ENCODE data around the gene MTIF2. TPM values are rescaled to one million over a fixed set of nuclear protein-coding genes. Genes with fewer than 3 reads are reported as not detected.
"Not testable (repeated sequence)": the region's sequence is repeated elsewhere in the genome, so short reads cannot be mapped to it uniquely, and the experiment has no call there.

MTIF2 gene
- total RNA-seq, result 10 to 100 TPM; 38.9 to 47.1 TPM
- long read RNA-seq, transcript MTIF2-201 (16 exons, 2,528 nt), result major isoform, 16 of 54 reads
- long read RNA-seq, partial matches to known transcripts, result 15 of 54 reads
- long read RNA-seq, other reads (novel, unspliced or antisense), result 21 of 54 reads

- peak; percentile 98 for ATAC-seq
- intact Hi-C loops (cut with DNase I, micrococcal nuclease), result no loop called here
- peak; percentile 96 to 97 for DNase-seq
Observed at GRCh38 chr2:55268907-55269644, at the start of gene MTIF2. Gene MTIF2, minus strand, starts transcription at chr2:55269231. Its CDS starts 5,373 bp downstream, at chr2:55263858.

DNA sequence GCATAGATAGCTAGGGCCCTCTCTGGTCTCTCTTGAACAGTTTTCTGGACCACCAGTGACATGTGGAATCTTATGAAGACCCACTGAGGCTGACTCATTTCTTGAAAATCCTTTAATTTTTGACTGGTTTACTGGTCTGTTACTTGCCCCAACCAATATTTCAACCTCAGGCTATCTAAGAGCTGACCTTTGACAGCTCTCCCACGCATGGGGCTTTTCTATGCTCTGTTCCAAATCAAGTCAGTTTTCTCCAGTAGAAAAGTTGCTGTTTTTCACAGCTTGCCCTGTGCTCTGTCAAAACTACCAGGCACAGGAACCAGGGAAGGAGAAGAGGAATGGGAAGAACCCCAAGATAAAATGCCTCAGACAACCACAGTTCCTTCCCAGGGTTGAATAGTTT is 46.0 kb upstream of the MTIF2 start:
- DNase-seq, result no peak
- no peak for ATAC-seq
- intact Hi-C loops (cut with DNase I, micrococcal nuclease), result no loop called here

GRCh38 chr2:55311444-55311870 is 42.4 kb upstream of the MTIF2 start:
- ATAC-seq, result no peak
- no peak for DNase-seq
- intact Hi-C loops (cut with DNase I, micrococcal nuclease), result no loop called here

- intact Hi-C loops (cut with DNase I, micrococcal nuclease), result no loop called here
- ATAC-seq (no peak), DNase-seq (no peak)
Observed at GRCh38 chr2:55309446-55309845, 40.4 kb upstream of the MTIF2 start.

GRCh38 chr2:55302241-55302640 is 33.2 kb upstream of the MTIF2 start:
- ATAC-seq (no peak), DNase-seq (no peak)
- intact Hi-C loops (cut with DNase I, micrococcal nuclease), result no loop called here

GRCh38 chr2:55301277-55301676 is 32.2 kb upstream of the MTIF2 start:
- DNase-seq (no peak), ATAC-seq (no peak)
- intact Hi-C loops (cut with DNase I, micrococcal nuclease), result no loop called here

GRCh38 chr2:55296393-55296792 is 27.4 kb upstream of the MTIF2 start:
- no peak for ATAC-seq
- DNase-seq, result no peak
- intact Hi-C loops (cut with DNase I, micrococcal nuclease), result no loop called here

DNA sequence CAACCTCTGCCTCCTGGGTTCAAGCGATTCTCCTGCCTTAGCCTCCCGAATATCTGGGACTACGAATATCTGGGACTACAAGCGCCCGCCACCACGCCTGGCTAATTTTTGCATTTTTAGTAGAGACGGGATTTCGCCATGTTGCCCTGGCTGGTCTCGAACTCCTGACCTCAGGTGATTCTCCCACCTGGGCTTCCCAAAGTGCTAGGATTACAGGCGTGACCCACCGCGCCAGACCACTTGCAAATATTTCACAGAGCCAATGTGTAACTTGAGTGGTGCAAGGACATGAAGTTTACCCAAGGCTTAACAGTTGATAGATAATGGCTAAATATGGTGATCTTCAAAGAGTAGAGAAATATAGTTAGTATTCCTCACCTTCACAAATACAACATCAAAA is 14.1 kb upstream of the MTIF2 start:
- intact Hi-C loops (cut with DNase I, micrococcal nuclease), result no loop called here
- ATAC-seq (no peak), DNase-seq (no peak)

- DNase-seq (peak; percentile 90 to 94), ATAC-seq (peak; percentile 95)
- intact Hi-C loops (cut with DNase I, micrococcal nuclease), result no loop called here
Observed at GRCh38 chr2:55282110-55282917, 13.3 kb upstream of the MTIF2 start.

DNA sequence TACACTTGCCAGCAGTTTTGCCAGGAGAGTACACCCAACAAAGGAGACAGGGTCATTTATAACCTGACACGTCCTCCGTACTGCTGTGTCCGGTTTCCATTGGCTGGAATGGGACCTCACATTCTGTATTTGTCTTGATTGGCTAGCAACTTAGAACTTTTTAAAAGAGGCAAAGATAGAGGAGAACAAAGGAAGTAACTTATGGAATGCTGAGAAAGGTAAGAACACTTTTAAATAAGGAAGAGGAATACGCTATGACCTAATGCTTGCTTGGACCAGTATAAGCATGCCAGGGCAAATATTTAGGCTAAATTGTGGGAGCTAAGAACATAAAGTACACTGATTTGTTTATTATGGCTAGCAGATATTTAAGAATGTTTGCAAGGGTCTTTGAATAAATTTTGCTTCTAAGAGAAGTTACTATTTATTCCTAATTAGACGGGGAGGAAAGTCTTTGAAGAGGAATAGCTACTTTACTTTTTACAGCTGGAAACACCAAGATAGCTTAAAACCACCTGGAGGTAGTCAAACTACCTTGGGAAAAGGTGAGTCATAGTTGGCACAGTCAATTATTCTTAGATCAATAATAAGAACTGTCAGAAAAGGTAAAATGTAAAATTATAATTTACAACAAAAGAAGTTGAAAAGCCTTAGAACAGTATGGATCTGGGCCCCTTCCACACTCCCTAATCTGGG is 12.0 kb upstream of the MTIF2 start:
- ATAC-seq; DNase-seq; intact Hi-C loops (cut with DNase I, micrococcal nuclease): not testable (repeated sequence)

GRCh38 chr2:55279859-55280424 is 10.9 kb upstream of the MTIF2 start:
- ATAC-seq; DNase-seq; intact Hi-C loops (cut with DNase I, micrococcal nuclease): not testable (repeated sequence)

DNA sequence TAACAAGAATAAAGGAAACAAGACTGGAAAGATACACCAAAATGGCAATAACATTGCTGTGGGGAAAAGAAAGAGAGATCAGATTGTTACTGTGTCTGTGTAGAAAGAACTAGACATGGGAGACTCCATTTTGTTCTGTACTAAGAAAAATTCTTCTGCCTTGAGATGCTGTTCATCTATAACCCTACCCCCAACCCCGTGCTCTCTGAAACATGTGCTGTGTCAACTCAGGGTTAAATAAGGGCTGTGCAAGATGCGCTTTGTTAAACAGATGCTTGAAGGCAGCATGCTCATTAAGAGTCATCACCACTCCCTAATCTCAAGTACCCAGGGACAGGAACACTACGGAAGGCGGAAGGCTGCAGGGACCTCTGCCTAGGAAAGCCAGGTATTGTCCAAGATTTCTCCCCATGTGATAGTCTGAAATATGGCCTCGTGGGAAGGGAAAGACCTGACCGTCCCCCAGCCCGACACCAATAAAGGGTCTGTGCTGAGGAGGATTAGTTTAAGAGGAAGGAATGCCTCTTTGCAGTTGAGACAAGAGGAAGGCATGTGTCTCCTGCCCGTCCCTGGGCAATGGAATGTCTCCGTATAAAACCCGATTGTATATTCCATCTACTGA is 10.3 kb upstream of the MTIF2 start:
- intact Hi-C loops (cut with DNase I, micrococcal nuclease); ATAC-seq; DNase-seq: not testable (repeated sequence)

DNA sequence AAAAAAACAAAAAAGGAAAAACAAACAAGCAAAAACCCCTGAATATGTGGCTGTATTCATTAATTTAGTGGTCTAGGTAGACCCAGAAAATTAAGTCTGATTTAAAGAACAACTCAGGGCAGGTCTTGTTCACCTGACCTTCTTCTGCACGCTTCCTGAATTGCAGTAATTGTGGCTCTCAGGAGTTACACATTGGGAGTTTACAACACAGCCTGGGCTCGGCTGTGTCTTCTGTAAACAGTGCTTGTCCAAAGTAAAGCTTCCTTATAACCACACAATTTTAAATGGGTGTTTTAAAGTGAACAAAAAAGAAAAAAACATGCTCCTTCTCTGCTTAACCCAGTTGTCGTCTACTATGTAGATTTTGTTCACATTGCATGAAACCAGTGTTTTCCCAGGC is 8.3 kb upstream of the MTIF2 start:
- ATAC-seq (peak; percentile 83), DNase-seq (peak; percentile 42 to 74)
- intact Hi-C loops (cut with DNase I, micrococcal nuclease), result no loop called here

DNA sequence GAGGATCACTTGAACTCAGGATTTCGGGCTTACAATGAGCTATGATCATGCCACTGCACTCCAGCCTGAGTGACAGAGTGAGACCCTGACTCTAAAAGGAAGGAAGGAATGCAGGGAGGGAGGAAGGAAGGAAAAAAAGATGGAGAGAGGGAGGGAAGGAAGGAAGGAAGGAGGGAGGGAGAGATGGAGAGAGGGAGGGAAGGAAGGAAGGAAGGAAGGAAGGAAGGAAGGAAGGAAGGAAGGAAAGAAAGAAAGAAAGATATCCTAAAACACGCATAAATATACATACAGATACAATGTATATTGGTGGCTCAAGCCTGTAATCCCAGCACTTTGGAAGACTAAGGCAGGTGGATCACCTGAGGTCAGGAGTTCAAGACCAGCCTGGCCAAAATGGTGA is 5.3 kb upstream of the MTIF2 start:
- ATAC-seq; intact Hi-C loops (cut with DNase I, micrococcal nuclease); DNase-seq: not testable (repeated sequence)

- DNase-seq, result no peak
- intact Hi-C loops (cut with DNase I, micrococcal nuclease), result no loop called here
- ATAC-seq, result peak; percentile 32
Observed at GRCh38 chr2:55269645-55269990, 587 bp upstream of the MTIF2 start.

- DNase-seq (no peak), ATAC-seq (peak; percentile 35)
- intact Hi-C loops (cut with DNase I, micrococcal nuclease), result no loop called here
Observed at GRCh38 chr2:55268288-55268906, 634 bp downstream of the MTIF2 start.

DNA sequence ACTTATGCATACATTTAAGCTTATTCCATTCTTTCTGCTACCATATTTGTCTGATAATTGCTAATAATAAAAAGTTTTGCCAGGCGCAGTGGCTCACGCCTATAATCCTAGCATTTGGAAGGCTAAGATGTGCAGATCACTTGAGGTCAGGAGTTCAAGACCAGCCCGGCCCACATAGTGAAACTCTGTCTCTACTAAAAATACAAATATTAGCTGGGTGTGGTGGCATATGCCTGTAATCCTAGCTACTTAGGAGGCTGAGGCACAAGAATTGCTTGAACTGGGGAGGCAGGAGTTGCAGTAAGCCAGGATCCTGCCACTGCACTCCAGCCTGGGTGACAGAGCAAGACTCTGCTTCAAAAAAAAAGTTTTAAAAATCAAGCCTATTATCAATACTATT is 9.4 kb downstream of the MTIF2 start:
- ATAC-seq; intact Hi-C loops (cut with DNase I, micrococcal nuclease); DNase-seq: not testable (repeated sequence)

GRCh38 chr2:55252832-55253231 is 16.2 kb downstream of the MTIF2 start:
- DNase-seq, result no peak
- intact Hi-C loops (cut with DNase I, micrococcal nuclease), result no loop called here
- ATAC-seq, result no peak

All from left colon (tissue), 2 donors.